Common myeloid progenitor, CD34-positive (primary cell): Measurements from ENCODE around the gene SMC1B.

Experiments used
- CTCF ChIA-PET: fragments of 350-600 bp; sonication (Branson Sonifier 250); formaldehyde crosslinking; loops from one replicate; lab custom pipeline; 2021; ENCODE audit warnings: antibody characterized with exemption; lab: Charles Lee
- POLR2A ChIA-PET: fragments of 350-600 bp; sonication (Branson Sonifier 250); formaldehyde crosslinking; loops from one replicate; lab custom pipeline; 2021; ENCODE audit warnings: antibody characterized with exemption; lab: Charles Lee
- DNase-seq, 3 donors: peaks; one replicate each; pipeline versions ENCODE4 v3.0.0 to v3.0.0-alpha.2; 2013
- H3K27ac ChIP-seq, 2 experiments: 1 replicate in 1 of 2; 2 replicates in 1 of 2; pipeline ENCODE4 v1.7.0; 2013; ENCODE audit warnings: inconsistent platforms in 2 of 2, low read length in 2 of 2, mild to moderate bottlenecking in 2 of 2, low read depth in 1 of 2, moderate library complexity in 1 of 2; ENCODE audit not compliant: severe bottlenecking in 2 of 2, insufficient read depth in 1 of 2, poor library complexity in 1 of 2
- H3K27me3 ChIP-seq, 5 experiments: replicated peaks in 2 of 5; 1 replicate in 3 of 5; 2 replicates in 2 of 5; pipeline versions ENCODE4 v1.6.1 to v1.7.0; 2013; ENCODE audit warnings: low read length in 4 of 5, mild to moderate bottlenecking in 2 of 5, moderate library complexity in 2 of 5, inconsistent platforms in 1 of 5; ENCODE audit not compliant: insufficient read depth in 5 of 5, control insufficient read depth in 4 of 5
- H3K36me3 ChIP-seq, 4 experiments: 1 replicate in 2 of 4; 2 replicates in 2 of 4; pipeline versions ENCODE4 v1.6.1 to v1.7.0; 2013; ENCODE audit warnings: low read length in 3 of 4, control low read depth in 1 of 4, mild to moderate bottlenecking in 1 of 4; ENCODE audit not compliant: control insufficient read depth in 4 of 4, insufficient read depth in 4 of 4
- H3K4me1 ChIP-seq, 4 experiments: 1 replicate in 3 of 4; 2 replicates in 1 of 4; pipeline versions ENCODE4 v1.6.1 to v1.7.1; 2013; ENCODE audit warnings: low read length in 3 of 4, mild to moderate bottlenecking in 3 of 4, control low read depth in 1 of 4, inconsistent platforms in 1 of 4, moderate library complexity in 1 of 4; ENCODE audit not compliant: control insufficient read depth in 4 of 4, insufficient read depth in 4 of 4; ENCODE audit errors: control extremely low read depth in 1 of 4
- H3K4me3 ChIP-seq, 7 experiments: 1 replicate in 4 of 7; 2 replicates in 3 of 7; pipeline versions ENCODE4 v1.5.1 to v1.7.0; 2013; ENCODE audit warnings: mild to moderate bottlenecking in 7 of 7, low read length in 6 of 7, moderate library complexity in 6 of 7, inconsistent platforms in 2 of 7, low read depth in 2 of 7, control low read depth in 1 of 7; ENCODE audit not compliant: insufficient read depth in 4 of 7, control insufficient read depth in 1 of 7; ENCODE audit errors: extremely low read depth in 1 of 7
- H3K9me3 ChIP-seq, 5 experiments: 1 replicate in 4 of 5; 2 replicates in 1 of 5; pipeline versions ENCODE4 v1.6.1 to v1.7.1; 2013; ENCODE audit warnings: low read length in 4 of 5, mild to moderate bottlenecking in 2 of 5, inconsistent platforms in 1 of 5, low read depth in 1 of 5, moderate library complexity in 1 of 5; ENCODE audit not compliant: control insufficient read depth in 4 of 5, insufficient read depth in 2 of 5; ENCODE audit errors: control extremely low read depth in 1 of 5
- WGBS: methylation state at CpG from one replicate; pipeline ENCODE4 v1.1.5; 2013; ENCODE audit not compliant: insufficient coverage; 5-methylcytosine and 5-hydroxymethylcytosine counted together

Gene SMC1B

DNA sequence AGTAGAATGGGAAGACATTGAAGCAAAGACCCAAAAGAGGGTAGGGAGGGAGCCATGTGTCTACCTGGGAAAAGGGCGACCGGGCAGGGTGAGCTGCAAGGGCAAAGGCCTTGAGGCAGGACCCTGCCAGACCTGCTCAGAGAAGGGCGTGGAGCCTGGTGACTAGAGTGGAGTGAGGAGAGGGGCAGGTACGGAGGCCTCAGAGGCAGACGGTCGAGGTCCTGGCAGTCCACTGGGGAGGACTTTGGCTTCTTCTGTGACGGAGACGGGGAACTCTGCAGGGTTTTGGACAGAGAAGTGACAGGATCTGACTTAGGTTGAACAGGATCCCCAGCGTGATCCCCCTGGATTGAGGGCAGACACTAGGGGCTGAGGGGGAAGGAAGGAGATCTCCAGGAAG is 13.0 kb upstream of the SMC1B start:
- no peak for DNase-seq
- 100% methylated on average over 9 of the region's 9 CpGs for WGBS
- H3K27ac ChIP-seq, result no peak overlapping the region
- peaks cover 0 to 11% (median 1%) of the 10 kb centered on the region in 4 experiments for H3K36me3 ChIP-seq
- ChIA-PET POLR2A (no interaction called here), CTCF (no interaction called here)
- no peak overlapping the region for H3K4me3 ChIP-seq
- peaks cover 0 to 4% (median 2%) of the 10 kb centered on the region in 5 experiments for H3K9me3 ChIP-seq
- no peaks in the 10 kb centered on the region for H3K4me1 ChIP-seq
- no peaks in the 10 kb centered on the region for H3K27me3 ChIP-seq

- H3K4me3 ChIP-seq, result no peak overlapping the region
- H3K27ac ChIP-seq, result no peak overlapping the region
- H3K9me3 ChIP-seq, result peaks cover 0 to 4% (median 2%) of the 10 kb centered on the region in 5 experiments
- 88% methylated on average over 23 of the region's 23 CpGs for WGBS
- H3K4me1 ChIP-seq, result no peaks in the 10 kb centered on the region
- DNase-seq, result no peak
- H3K27me3 ChIP-seq, result no peaks in the 10 kb centered on the region
- H3K36me3 ChIP-seq, result peaks cover 0 to 11% (median 1%) of the 10 kb centered on the region in 4 experiments
- ChIA-PET CTCF (no interaction called here), POLR2A (no interaction called here)
Measured at GRCh38 chr22:45425531-45426265, 12.3 kb upstream of the SMC1B start.

- WGBS, result 75% methylated on average over 3 of the region's 5 CpGs
- POLR2A ChIA-PET, result no interaction called here
- Histone ChIP-seq H3K27me3 (no peaks in the 10 kb centered on the region), H3K4me3 (no peak overlapping the region), H3K36me3 (peaks cover 0 to 11% (median 1%) of the 10 kb centered on the region in 4 experiments), H3K9me3 (peaks cover 0 to 4% (median 2%) of the 10 kb centered on the region in 5 experiments), H3K4me1 (no peaks in the 10 kb centered on the region), H3K27ac (no peak overlapping the region)
- CTCF ChIA-PET, result no interaction called here
- no peak for DNase-seq
Measured at GRCh38 chr22:45425101-45425500, 11.7 kb upstream of the SMC1B start.

DNA sequence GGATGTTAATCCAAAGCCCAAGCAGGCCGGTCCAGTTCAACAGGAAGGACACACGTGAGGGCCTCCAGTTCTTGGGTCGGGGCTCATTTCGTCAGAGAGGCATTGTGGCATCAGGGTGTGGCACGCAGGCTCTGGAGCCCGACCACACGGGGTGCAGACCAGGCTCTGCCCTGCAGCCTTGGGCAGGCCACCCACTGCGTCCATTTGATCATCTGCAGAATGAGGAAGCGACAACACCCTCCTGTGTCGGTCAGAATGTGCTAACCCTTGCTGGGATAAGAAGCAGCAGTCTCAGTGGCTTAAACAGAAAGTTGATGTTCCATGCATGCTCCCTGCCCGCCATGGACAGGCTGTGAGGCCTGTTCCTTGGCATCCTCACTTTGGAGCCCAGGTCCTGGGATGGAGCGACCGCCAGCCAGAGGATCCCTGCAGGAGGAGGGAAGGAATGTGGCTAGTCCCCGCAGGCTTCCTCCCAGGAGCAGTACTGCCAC is 10.9 kb upstream of the SMC1B start:
- Histone ChIP-seq H3K9me3 (peaks cover 0 to 4% (median 2%) of the 10 kb centered on the region in 5 experiments), H3K4me1 (no peaks in the 10 kb centered on the region), H3K27me3 (no peaks in the 10 kb centered on the region), H3K36me3 (peaks cover 0 to 11% (median 1%) of the 10 kb centered on the region in 4 experiments), H3K27ac (no peak overlapping the region), H3K4me3 (no peak overlapping the region)
- 90% methylated on average over 13 of the region's 14 CpGs for WGBS
- no peak for DNase-seq
- CTCF ChIA-PET, result interaction anchor here (2.7 kb wide), 1 partner anchor 9 kb away, joined by 12 read pairs; no protein-coding TSS in a partner anchor
- POLR2A ChIA-PET, result no interaction called here

DNA sequence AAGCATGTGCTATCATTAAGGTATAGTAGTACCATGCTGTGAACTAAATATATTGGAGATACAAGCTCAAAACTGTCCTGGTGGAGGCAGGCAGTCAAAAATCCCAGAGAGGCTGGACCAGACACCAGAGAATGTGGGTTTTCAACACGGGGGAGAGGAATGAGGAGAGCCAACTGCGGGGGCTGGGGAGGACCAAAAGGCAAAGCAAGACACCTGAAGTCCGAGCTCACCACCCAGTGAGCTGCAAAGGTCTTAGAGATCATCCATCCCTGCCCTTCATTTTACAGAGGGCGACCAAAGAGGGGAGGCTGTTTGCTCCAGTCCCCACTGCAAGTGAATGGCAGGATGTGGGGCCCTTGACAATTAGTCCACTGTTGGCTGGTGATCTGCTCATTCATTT is 10.1 kb upstream of the SMC1B start:
- peaks cover 0 to 14% (median 2%) of the 10 kb centered on the region in 4 experiments for H3K36me3 ChIP-seq
- DNase-seq, result no peak
- ChIA-PET POLR2A (no interaction called here), CTCF (interaction anchor here (2.7 kb wide), 1 partner anchor 9 kb away, joined by 12 read pairs; no protein-coding TSS in a partner anchor)
- no peak overlapping the region for H3K4me3 ChIP-seq
- H3K27ac ChIP-seq, result no peak overlapping the region
- peaks cover 0 to 4% (median 2%) of the 10 kb centered on the region in 5 experiments for H3K9me3 ChIP-seq
- WGBS, result 97% methylated on average over 3 of the region's 4 CpGs
- no peaks in the 10 kb centered on the region for H3K4me1 ChIP-seq
- H3K27me3 ChIP-seq, result no peaks in the 10 kb centered on the region

DNA sequence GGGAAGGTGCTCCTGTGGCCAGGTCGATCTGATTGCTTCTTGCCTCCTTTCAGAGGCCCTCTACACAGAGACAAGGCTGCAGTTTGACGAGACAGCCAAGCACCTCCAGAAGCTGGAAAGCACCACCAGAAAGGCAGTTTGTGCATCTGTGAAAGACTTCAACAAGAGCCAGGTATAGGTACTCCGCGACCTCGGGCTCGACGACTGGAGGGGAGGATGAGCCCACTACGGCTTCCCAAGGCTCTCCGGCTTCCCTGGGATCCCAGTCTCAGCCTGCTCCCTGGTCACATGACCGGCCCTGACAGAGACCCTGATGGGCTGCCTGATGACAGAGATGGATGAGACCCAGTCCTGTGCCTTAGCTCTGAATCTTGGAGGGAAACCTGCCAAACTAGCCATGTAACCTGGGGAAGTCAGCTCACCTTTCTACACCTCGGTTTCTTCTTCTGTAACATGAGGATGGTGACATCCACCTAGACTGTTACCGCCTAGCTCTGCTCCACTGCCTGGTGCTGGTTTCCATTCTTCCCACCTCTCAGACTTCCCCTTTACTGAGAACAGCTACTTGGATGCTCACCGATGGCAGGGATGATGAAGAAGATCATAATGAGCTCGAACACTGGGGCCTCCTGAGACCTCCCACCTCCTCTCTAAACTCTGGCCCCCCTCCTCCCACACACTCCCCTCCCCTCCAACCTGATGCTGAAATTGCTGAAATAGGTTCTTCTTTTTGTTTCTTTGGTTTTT is 9.0 kb upstream of the SMC1B start:
- no peaks in the 10 kb centered on the region for H3K4me1 ChIP-seq
- H3K36me3 ChIP-seq, result peaks cover 0 to 18% (median 3%) of the 10 kb centered on the region in 4 experiments
- no peaks in the 10 kb centered on the region for H3K27me3 ChIP-seq
- POLR2A ChIA-PET, result interaction anchor here (0.6 kb wide), 1 partner anchor 17 kb away, joined by 3 read pairs; no protein-coding TSS in a partner anchor
- WGBS, result 100% methylated on average over 12 of the region's 14 CpGs
- CTCF ChIA-PET, result interaction anchor here (2.7 kb wide), 1 partner anchor 11 kb away, joined by 12 read pairs; no protein-coding TSS in a partner anchor
- peaks cover 0 to 4% (median 2%) of the 10 kb centered on the region in 5 experiments for H3K9me3 ChIP-seq
- H3K4me3 ChIP-seq, result no peak overlapping the region
- no peak for DNase-seq
- H3K27ac ChIP-seq, result no peak overlapping the region
